K562 (cell line): ENCODE data around the gene EXOC4. TPM values are rescaled to one million over a fixed set of nuclear protein-coding genes. Genes with fewer than 3 reads are reported as not detected.

ENCODE experiments used
- ATAC-seq: fragments of 200-7000 bp; cut with Tn5 transposase; 3 replicates; pipeline ENCODE4 v1.9.1; 2020; ENCODE audit warnings: moderate library complexity
- BruUV-seq: library from RNA; stranded (reverse); fragments of 400-500 nt; replicated peaks from 2 replicates; lab custom pipeline; 2021; lab: Mats Ljungman, UMichigan
- CTCF ChIA-PET: fragments of 300-600 bp; formaldehyde crosslinking; extraction: SDS; loops from one replicate; lab custom pipeline; 2021; ENCODE audit warnings: low intra/inter-chr PET ratio; lab: Yijun Ruan, JAX
- POLR2A ChIA-PET: fragments of 300-600, 350-650 bp; sonication (Branson Sonifier 250); formaldehyde crosslinking; extraction: SDS; loops from one replicate; lab custom pipeline; 2021; ENCODE audit warnings: antibody characterized with exemption, inconsistent platforms; lab: Yijun Ruan, JAX
- DNase-seq, 4 experiments: peaks; one replicate each; pipeline versions ENCODE4 v3.0.0 to v3.0.0-alpha.2; 2011 to 2018; ENCODE audit warnings: low spot score in 3 of 4, mixed read lengths in 3 of 4; ENCODE audit errors: extremely low read depth in 1 of 4
- FAIRE-seq: peaks from 2 replicates; lab custom pipeline; 2011; peaks lifted over from hg19 to GRCh38; lab: Jason Lieb, UNC
- H2AFZ ChIP-seq: 2 replicates; pipeline ENCODE4 v1.6.0; 2011; ENCODE audit warnings: low read depth, low read length, control low read depth, inconsistent platforms
- H3K27ac ChIP-seq: fragments of 200-600 bp; 3 replicates; pipeline ENCODE4 v1.8.0; 2011; ENCODE audit warnings: low read depth, mild to moderate bottlenecking, control low read depth, inconsistent platforms, low read length, moderate library complexity, mixed read lengths; ENCODE audit errors: extremely low read depth
- H3K27me3 ChIP-seq, 2 experiments: fragments of 300-600 bp in 1 of 2; 2 replicates in 1 of 2; 3 replicates in 1 of 2; pipeline versions ENCODE4 v1.6.0 to v1.8.0; 2011; ENCODE audit warnings: inconsistent platforms in 2 of 2, low read length in 2 of 2, mild to moderate bottlenecking in 1 of 2, mixed read lengths in 1 of 2, moderate library complexity in 1 of 2; ENCODE audit not compliant: control insufficient read depth in 2 of 2, insufficient read depth in 2 of 2
- H3K36me3 ChIP-seq: fragments of 300-600 bp; 3 replicates; pipeline ENCODE4 v1.8.0; 2011; ENCODE audit warnings: mild to moderate bottlenecking, low read length, inconsistent platforms; ENCODE audit not compliant: control insufficient read depth, insufficient read depth
- H3K4me1 ChIP-seq, 2 experiments: fragments of 200-600 bp in 1 of 2; replicated peaks in 1 of 2; 2 replicates in 1 of 2; 3 replicates in 1 of 2; pipeline versions ENCODE4 v1.5.1 to v1.8.0; 2011; ENCODE audit warnings: inconsistent platforms in 2 of 2, low read length in 2 of 2, mild to moderate bottlenecking in 1 of 2, mixed read lengths in 1 of 2, moderate library complexity in 1 of 2; ENCODE audit not compliant: control insufficient read depth in 2 of 2, insufficient read depth in 2 of 2
- H3K4me2 ChIP-seq: 2 replicates; pipeline ENCODE4 v1.6.1; 2011; ENCODE audit warnings: low read length, control low read depth, inconsistent platforms, mixed read lengths; ENCODE audit not compliant: insufficient read depth
- H3K4me3 ChIP-seq: fragments of 200-600 bp; sonication (generic), shearing (Covaris generic); 2 replicates; pipeline ENCODE4 v1.5.1; 2016; ENCODE audit warnings: control low read depth, inconsistent platforms
- H3K79me2 ChIP-seq: fragments of 200-600 bp; 3 replicates; pipeline ENCODE4 v1.8.0; 2011; ENCODE audit warnings: low read length, inconsistent platforms; ENCODE audit not compliant: control insufficient read depth, insufficient read depth
- H3K9ac ChIP-seq, 2 experiments: 2 replicates each; pipeline versions ENCODE4 v1.6.0 to v1.6.1; 2011; ENCODE audit warnings: low read depth in 2 of 2, low read length in 2 of 2, control low read depth in 1 of 2, inconsistent platforms in 1 of 2, mild to moderate bottlenecking in 1 of 2, mixed read lengths in 1 of 2; ENCODE audit not compliant: insufficient read depth in 1 of 2
- H3K9me1 ChIP-seq: one replicate; pipeline ENCODE4 v1.6.0; 2011; ENCODE audit warnings: inconsistent platforms, mild to moderate bottlenecking, low read length, moderate library complexity; ENCODE audit not compliant: control insufficient read depth, insufficient read depth
- H3K9me3 ChIP-seq: replicated peaks from 2 replicates; pipeline ENCODE4 v1.5.1; 2011; ENCODE audit warnings: low read depth, low read length, inconsistent platforms; ENCODE audit not compliant: control insufficient read depth, insufficient read depth
- H4K20me1 ChIP-seq: replicated peaks from 2 replicates; pipeline ENCODE4 v1.6.1; 2011; ENCODE audit warnings: low read length, inconsistent platforms, mixed read lengths; ENCODE audit not compliant: control insufficient read depth, insufficient read depth
- BRD9 ChIP-seq: fragments of 450-650 bp; IDR thresholded peaks from 2 replicates; pipeline ENCODE4 v1.6.1; 2018; ENCODE audit warnings: low read depth; ENCODE audit not compliant: partially characterized antibody
- FOXM1 ChIP-seq, 2 experiments: fragments of 450-650 bp in 1 of 2; sonication (generic) in 1 of 2; formaldehyde crosslinking in 1 of 2; IDR thresholded peaks; 2 replicates each; pipeline versions ENCODE4 v1.6.1 to v1.9.0; 2017 to 2022; ENCODE audit warnings: low read depth in 2 of 2, mild to moderate bottlenecking in 2 of 2, missing genetic modification reagents in 1 of 2, moderate library complexity in 1 of 2
- NR2C2 ChIP-seq, 2 experiments: fragments of 200-800 bp in 1 of 2; sonication (Bioruptor generic) in 1 of 2; sonication (generic) in 1 of 2; formaldehyde crosslinking in 1 of 2; IDR thresholded peaks; 2 replicates each; pipeline versions ENCODE4 v1.6.1 to v1.8.0; 2016 to 2022; ENCODE audit warnings: mild to moderate bottlenecking in 1 of 2, missing compliant biosample characterization in 1 of 2, missing genetic modification characterization in 1 of 2, missing genetic modification reagents in 1 of 2
- NR3C1 ChIP-seq: sonication (generic); formaldehyde crosslinking; IDR thresholded peaks from 2 replicates; pipeline ENCODE4 v1.8.1; 2022; ENCODE audit warnings: missing genetic modification reagents
- POLR2AphosphoS2 ChIP-seq: IDR thresholded peaks from 2 replicates; pipeline ENCODE4 v1.6.1; 2012; ENCODE audit warnings: low read length, improper control_type of control experiment
- POLR2G ChIP-seq: fragments of 200-400 bp; formaldehyde crosslinking; IDR thresholded peaks from 2 replicates; pipeline ENCODE4 v1.6.1; 2017; ENCODE audit warnings: low read depth, mild to moderate bottlenecking, antibody characterized with exemption, low read length, moderate library complexity
- RFX5 ChIP-seq: IDR thresholded peaks from 2 replicates; pipeline ENCODE4 v1.6.1; 2011; ENCODE audit warnings: low read depth, mild to moderate bottlenecking, improper control_type of control experiment, low read length
- SAFB2 ChIP-seq: fragments of 200-400 bp; formaldehyde crosslinking; IDR thresholded peaks from 2 replicates; pipeline ENCODE4 v1.6.1; 2018; ENCODE audit warnings: borderline replicate concordance, low read length, low read depth, moderate library complexity; ENCODE audit not compliant: severe bottlenecking
- SFPQ ChIP-seq: fragments of 200-400 bp; formaldehyde crosslinking; IDR thresholded peaks from 2 replicates; pipeline ENCODE4 v1.6.1; 2017; ENCODE audit warnings: mild to moderate bottlenecking, low read depth, low read length, moderate library complexity
- SP2 ChIP-seq: IDR thresholded peaks from 2 replicates; pipeline ENCODE4 v1.6.1; 2011; ENCODE audit warnings: mild to moderate bottlenecking, low read depth, low read length, moderate library complexity; ENCODE audit not compliant: poor library complexity, severe bottlenecking; ENCODE audit errors: extremely low read depth
- ZKSCAN3 ChIP-seq: fragments of 250-450 bp; sonication (Bioruptor Pico); IDR thresholded peaks from 2 replicates; pipeline ENCODE4 v1.4.0; 2020
- ZNF197 ChIP-seq: fragments of 200-800 bp; sonication (Bioruptor generic); IDR thresholded peaks from 2 replicates; pipeline ENCODE4 v1.6.1; 2016; ENCODE audit warnings: low read depth, missing genetic modification characterization, missing compliant biosample characterization
- ZNF384 ChIP-seq: IDR thresholded peaks from 2 replicates; pipeline ENCODE4 v1.6.1; 2012; ENCODE audit warnings: low read depth, low read length, improper control_type of control experiment
- ZNF431 ChIP-seq: sonication (generic); formaldehyde crosslinking; IDR thresholded peaks from 2 replicates; pipeline ENCODE4 v1.8.0; 2022; ENCODE audit warnings: mild to moderate bottlenecking, missing genetic modification reagents
- ZNF589 ChIP-seq: fragments of 200-800 bp; sonication (Bioruptor generic); IDR thresholded peaks from 2 replicates; pipeline ENCODE4 v1.6.1; 2016; ENCODE audit warnings: low read depth, missing genetic modification characterization, missing compliant biosample characterization
- WGBS: fragments of 100-300 bp; shearing (Covaris generic); methylation state at CpG from one replicate; pipeline ENCODE4 v1.1.6; 2016; ENCODE audit warnings: low coverage, mixed read lengths; ENCODE audit not compliant: insufficient coverage; ENCODE audit errors: missing lambda C conversion rate; 5-methylcytosine and 5-hydroxymethylcytosine counted together
- in situ Hi-C: fragments of 300-500 bp; cut with MboI; formaldehyde crosslinking; loops from 4 replicates; pipeline ENCODE4 v1.15.0; 2018; ENCODE audit warnings: inconsistent platforms, mixed read lengths
- intact Hi-C: fragments of 100-400 bp; cut with micrococcal nuclease; formaldehyde crosslinking; loops from 2 replicates; pipeline ENCODE4 v1.14.2; 2022
- polyA plus RNA-seq, 8 experiments: library from polyadenylated mRNA; depleted of rRNA in 4 of 8; stranded (reverse) in 5 of 8; unstranded in 3 of 8; fragments of >200 nt; fragmentation: Nextera tagmentation in 2 of 8; fragmentation: Illumina TruSeq in 1 of 8; extraction: Ambion mirVana in 2 of 8; extraction: Trizol in 1 of 8; gene quantifications; 2 replicates each; pipeline versions ENCODE4 v1.2.1 to v1.2.3, GENCODE V29; 2011 to 2014; ENCODE audit warnings: inconsistent platforms in 1 of 8, missing spikeins in 1 of 8
- total RNA-seq, 7 experiments: library from RNA; depleted of rRNA in 6 of 7; stranded (reverse); fragments of >200 nt in 6 of 7; fragmentation: Illumina TruSeq in 2 of 7; extraction: Trizol in 2 of 7; gene quantifications; 2 replicates each; pipeline versions ENCODE4 v1.2.1 to v1.2.3, GENCODE V29; 2011 to 2021; ENCODE audit warnings: low replicate concordance in 1 of 7
- TF ChIP-seq, protein P1 (sequence below): fragments of 250-450 bp; sonication (Bioruptor Pico); IDR thresholded peaks from 2 replicates; pipeline ENCODE4 v1.8.0; 2022; ENCODE audit warnings: moderate library complexity, mild to moderate bottlenecking, inconsistent platforms
- TF ChIP-seq, protein P2 (sequence below), 2 experiments: fragments of 250-450 bp in 1 of 2; fragments of 450-650 bp in 1 of 2; sonication (Bioruptor Pico) in 1 of 2; IDR thresholded peaks; 2 replicates each; pipeline versions ENCODE4 v1.6.1 to v1.8.0; 2016 to 2021; ENCODE audit warnings: mild to moderate bottlenecking in 2 of 2, moderate library complexity in 2 of 2, missing compliant biosample characterization in 1 of 2, missing genetic modification characterization in 1 of 2

Gene EXOC4
- total and polyA plus RNA-seq, 9 of the 15 experiments (the other 6 are each of a cell fraction or from before 2014, with no cell fraction given) = 18.5 to 73.1 (median 46.6) TPM

- TF ChIP-seq NR2C2 (CRISPR knock-in tag; IDR thresholded peaks at IDR 0.05) = no peak
- TF ChIP-seq NR2C2 (tag; IDR thresholded peaks at IDR 0.05) = 0 out of 2 replicates have a peak, but pooled peaks have one; percentile 92
- no peak for TF ChIP-seq NR3C1 (CRISPR knock-in tag)
Measured at GRCh38 chr7:133252506-133252857, 396 bp upstream of the EXOC4 start (continued).

- CTCF ChIA-PET = no interaction called here
- TSS peak; percentile 65 for BruUV-seq
- TF ChIP-seq, protein P1, sequence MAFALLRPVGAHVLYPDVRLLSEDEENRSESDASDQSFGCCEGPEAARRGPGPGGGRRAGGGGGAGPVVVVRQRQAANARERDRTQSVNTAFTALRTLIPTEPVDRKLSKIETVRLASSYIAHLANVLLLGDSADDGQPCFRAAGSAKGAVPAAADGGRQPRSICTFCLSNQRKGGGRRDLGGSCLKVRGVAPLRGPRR = no peak
- TF ChIP-seq ZNF384 (no peak), SFPQ (no peak), RFX5 (no peak), BRD9 (no peak), ZNF431 (CRISPR knock-in tag) (0 out of 2 replicates have a peak, but pooled peaks have one; percentile 31), SP2 (no peak), POLR2AphosphoS2 (no peak), ZNF197 (CRISPR knock-in tag) (no peak), POLR2G (no peak), ZKSCAN3 (CRISPR knock-in tag) (no peak), SAFB2 (no peak), FOXM1 (IDR thresholded peaks at IDR 0.05; ENCODE audit: low read depth) (no peak), FOXM1 (CRISPR knock-in tag; IDR thresholded peaks at IDR 0.05; ENCODE audit: low read depth) (0 out of 2 replicates have a peak, but pooled peaks have one; percentile 32), ZNF589 (CRISPR knock-in tag) (0 out of 2 replicates have a peak, but pooled peaks have one; percentile 21)
- TF ChIP-seq, protein P2, sequence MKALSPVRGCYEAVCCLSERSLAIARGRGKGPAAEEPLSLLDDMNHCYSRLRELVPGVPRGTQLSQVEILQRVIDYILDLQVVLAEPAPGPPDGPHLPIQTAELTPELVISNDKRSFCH (CRISPR knock-in tag; IDR thresholded peaks at IDR 0.05) = no peak
- TF ChIP-seq, protein P2 (tag; IDR thresholded peaks at IDR 0.05) = no peak
Measured at GRCh38 chr7:133253519-133253875, 619 bp downstream of the EXOC4 start.

More at GRCh38 chr7:133253519-133253875, 619 bp downstream of the EXOC4 start:
- DNase-seq = peak; percentile 28 to 47 (median 32)
- Histone ChIP-seq H3K9ac (peak overlapping the region; percentile 82 to 97), H3K36me3 (peaks cover 14% of the 10 kb centered on the region), H3K9me1 (no peaks in the 10 kb centered on the region), H3K4me1 (no peaks in the 10 kb centered on the region; a peak in 3 of 5 replicates), H3K4me3 (peak overlapping the region; percentile 66), H2AFZ (peak overlapping the region; percentile 94), H4K20me1 (peaks cover 6% of the 10 kb centered on the region; the same call in 1 of the 2 replicates), H3K27ac (peak overlapping the region; percentile 55), H3K27me3 (no peaks in the 10 kb centered on the region), H3K9me3 (no peaks in the 10 kb centered on the region), H3K4me2 (peak overlapping the region; percentile 93), H3K79me2 (peaks cover 46% of the 10 kb centered on the region)
- in situ Hi-C loops (no loop called here), intact Hi-C loops (no loop called here)
- POLR2A ChIA-PET = interaction anchor here (0.7 to 1.3 kb wide), 5 partner anchors 9 to 183 kb away, joined by 3 to 7 read pairs (median 4); no protein-coding TSS in a partner anchor
- FAIRE-seq = no peak
- 1% methylated on average over 7 of the region's 7 CpGs for WGBS
- ATAC-seq = peak; percentile 35
